GM21576 (cell line): ENCODE data around the gene SPANXN2.
"Not testable (repeated sequence)": the region's sequence is repeated elsewhere in the genome, so short reads cannot be mapped to it uniquely, and the experiment has no call there.

Source experiments
- ATAC-seq: cut with Tn5 transposase; IDR thresholded peaks from one replicate; pipeline ENCODE4 v1.9.1; 2021; ENCODE audit warnings: mild to moderate bottlenecking, moderate library complexity; ENCODE audit not compliant: unreplicated experiment

Gene SPANXN2, protein sequence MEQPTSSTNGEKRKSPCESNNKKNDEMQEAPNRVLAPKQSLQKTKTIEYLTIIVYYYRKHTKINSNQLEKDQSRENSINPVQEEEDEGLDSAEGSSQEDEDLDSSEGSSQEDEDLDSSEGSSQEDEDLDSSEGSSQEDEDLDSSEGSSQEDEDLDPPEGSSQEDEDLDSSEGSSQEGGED

DNA sequence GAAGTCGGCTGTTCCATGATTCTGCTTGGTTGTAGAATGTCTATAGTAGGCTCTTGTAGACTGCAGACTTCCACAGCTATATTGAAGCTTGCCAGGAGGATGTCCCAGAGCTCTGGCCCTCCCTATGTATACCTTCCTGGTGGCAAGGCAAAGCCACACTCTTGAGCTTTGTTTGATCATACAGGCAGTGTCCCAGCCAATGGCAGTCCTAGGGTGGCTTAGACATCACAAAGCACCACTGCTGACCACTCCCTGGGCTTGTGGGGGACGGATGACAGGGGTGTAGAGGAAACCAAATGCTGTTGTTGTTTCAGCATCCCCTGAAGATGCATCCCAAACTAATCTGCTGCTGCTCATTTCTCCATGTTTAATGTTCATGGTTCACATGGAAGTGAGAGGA, at the start of gene SPANXN2:
SPANXN2 (minus strand) TSS at position 101 of the 400 bp plus-strand sequence; CDS start at position 17, 84 bp downstream.
- not testable (repeated sequence) for ATAC-seq

DNA sequence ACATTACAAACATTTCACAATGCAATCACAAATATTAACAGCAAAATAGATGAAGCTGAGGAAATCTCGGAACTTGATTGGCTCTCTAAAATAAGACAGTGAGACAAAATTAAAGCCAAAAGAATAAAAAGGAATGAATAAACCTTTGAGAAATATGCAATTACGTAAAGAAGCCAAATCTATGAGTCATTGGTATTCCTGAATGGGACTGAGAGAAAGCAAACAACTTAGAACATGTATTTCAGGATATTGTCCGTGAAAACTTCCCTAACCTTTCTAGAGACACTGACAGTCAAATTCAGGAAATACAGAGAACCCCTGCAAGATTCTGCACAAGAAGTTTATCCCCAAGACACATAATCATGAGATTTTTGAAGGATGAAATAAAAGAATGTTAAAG, 48.4 kb upstream of the SPANXN2 start:
- ATAC-seq, result no peak

DNA sequence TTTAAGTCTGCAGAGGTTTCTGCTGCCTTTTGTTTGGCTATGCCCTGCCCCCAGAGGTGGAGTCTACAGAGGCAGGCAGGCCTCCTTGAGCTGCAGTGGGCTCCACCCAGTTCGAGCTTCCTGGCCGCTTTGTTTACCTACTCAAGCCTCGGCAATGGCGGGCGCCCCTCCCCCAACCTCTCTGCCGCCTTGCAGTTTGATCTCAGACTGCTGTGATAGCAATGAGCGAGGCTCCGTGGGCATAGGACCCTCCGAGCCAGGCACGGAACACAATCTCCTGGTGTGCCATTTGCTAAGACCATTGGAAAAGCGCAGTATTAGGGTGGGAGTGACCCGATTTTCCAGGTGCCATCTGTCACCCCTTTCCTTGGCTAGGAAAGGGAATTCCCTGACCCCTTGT, 47.2 kb upstream of the SPANXN2 start:
- ATAC-seq, result not testable (repeated sequence)

DNA sequence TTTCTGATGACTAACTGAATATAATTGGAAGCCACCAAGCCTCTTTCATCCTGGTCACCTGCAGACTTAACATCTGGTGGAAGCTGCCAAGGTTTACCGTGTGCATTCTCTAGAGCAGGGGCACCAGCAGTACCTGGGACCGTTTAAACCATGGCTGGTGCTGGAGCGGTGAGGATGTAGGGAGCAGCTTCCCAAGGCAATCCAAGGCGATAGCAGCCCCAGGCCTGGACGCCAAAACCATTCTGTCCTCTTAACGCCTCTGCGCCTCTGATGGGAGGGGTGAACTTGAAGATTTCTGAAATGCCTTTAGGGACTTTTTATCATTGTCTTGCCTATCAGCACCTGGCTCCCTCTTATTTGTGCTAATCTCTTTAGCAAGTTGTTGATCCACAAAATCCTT, 37.3 kb upstream of the SPANXN2 start:
- no peak for ATAC-seq

DNA sequence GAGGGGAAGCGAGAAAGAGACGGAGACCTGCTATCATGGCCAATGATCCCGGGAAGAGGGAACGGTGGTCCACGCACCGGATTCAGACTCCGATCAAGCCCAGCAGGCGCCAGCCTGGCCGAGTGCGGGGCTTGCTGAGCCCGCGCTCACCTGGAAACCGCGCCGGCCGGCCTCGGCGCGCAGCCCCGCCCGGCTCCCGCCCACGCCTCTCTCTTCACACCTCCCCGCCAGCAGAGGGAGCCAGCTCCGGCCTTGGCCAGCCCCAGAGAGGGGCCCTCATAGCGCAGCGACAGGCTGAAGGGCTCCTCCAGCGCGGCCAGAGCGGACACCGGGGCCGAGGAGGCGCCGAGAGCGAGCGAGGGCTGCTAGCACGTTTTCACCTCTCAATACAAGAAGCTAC, 36.8 kb upstream of the SPANXN2 start:
- ATAC-seq, result no peak

DNA sequence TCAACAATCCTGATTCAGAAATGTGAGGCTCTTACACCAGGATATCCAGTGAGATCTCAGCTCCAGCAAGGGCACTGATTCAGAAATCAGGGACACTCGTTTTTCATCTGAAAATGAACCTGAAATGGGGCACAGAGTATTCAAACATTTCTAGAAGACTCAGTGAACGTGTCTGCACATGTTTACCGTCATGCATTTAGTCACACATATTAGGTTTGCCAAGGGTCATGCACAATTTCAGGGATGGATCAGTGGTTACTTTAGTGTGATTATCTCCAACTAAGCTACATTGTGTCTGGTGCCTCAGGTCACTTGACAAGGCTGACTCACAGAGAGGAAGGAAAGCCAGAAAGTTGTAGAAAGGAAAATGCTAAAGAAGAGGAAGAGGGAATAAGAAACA, 33.6 kb upstream of the SPANXN2 start:
- ATAC-seq, result no peak

- no peak for ATAC-seq
Measured at GRCh38 chrX:143733866-143734265, 13.3 kb upstream of the SPANXN2 start.

GRCh38 chrX:143726296-143726695, 5.7 kb upstream of the SPANXN2 start:
- no peak for ATAC-seq

DNA sequence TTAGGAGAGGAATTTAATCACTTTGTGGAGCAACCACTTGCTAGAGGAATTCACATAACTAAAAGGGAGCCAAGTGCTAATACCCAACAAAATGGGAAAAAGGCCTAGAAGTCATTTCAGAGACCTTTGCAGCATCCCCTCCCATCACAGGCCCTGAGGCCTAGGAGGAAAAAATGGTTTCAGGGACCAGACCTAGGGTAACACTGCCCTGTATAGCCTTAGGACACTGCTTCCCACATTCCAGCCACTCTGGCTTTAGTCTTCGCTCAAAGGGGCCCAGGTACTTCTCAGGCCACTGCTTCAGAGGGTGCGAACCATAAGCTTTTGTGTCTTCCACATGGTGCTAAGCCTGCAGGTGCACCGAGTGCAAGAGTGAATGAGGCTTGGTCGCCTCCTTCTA, 19.1 kb downstream of the SPANXN2 start:
- ATAC-seq, result no peak

GRCh38 chrX:143694885-143695284, 25.7 kb downstream of the SPANXN2 start:
- no peak for ATAC-seq

- ATAC-seq, result no peak
Measured at GRCh38 chrX:143683486-143683885, 37.1 kb downstream of the SPANXN2 start.

GRCh38 chrX:143674926-143675325, 45.6 kb downstream of the SPANXN2 start:
- no peak for ATAC-seq

DNA sequence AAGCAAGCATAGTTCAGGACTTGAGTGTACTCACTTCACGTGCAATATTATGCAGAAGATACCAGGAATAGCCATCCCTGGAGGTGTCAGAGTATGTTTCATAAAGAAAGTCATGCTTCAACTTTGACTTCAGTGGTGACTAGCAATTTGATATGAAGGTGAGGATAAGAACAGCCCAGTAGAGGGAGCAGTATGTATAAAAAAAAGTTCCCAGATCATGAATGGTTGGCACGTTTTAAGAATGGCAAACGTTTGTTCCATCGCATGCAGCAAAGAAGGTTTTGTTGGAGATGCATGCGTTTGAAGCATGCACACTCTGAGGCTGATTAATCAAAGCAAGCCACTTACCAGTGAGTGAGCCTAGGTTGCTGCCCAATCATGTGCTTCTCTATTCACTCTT, 51.2 kb downstream of the SPANXN2 start:
- ATAC-seq, result no peak

- ATAC-seq, result no peak
Measured at GRCh38 chrX:143664302-143664701, 56.2 kb downstream of the SPANXN2 start.

GRCh38 chrX:143663755-143664154, 56.8 kb downstream of the SPANXN2 start:
- no peak for ATAC-seq
